NT2/D1 (cell line): Measurements from ENCODE around the gene EDA.

ENCODE experiments used
- DNase-seq: peaks from one replicate; pipeline ENCODE4 v3.0.0-alpha.2; 2011; ENCODE audit warnings: low read depth, low spot score
- H3K27me3 ChIP-seq: 2 replicates; pipeline ENCODE4 v1.6.0; 2011; ENCODE audit warnings: mild to moderate bottlenecking; ENCODE audit not compliant: insufficient read length, insufficient read depth
- H3K36me3 ChIP-seq: 2 replicates; pipeline ENCODE4 v1.6.1; 2011; ENCODE audit warnings: mild to moderate bottlenecking, low read length, mixed read lengths; ENCODE audit not compliant: insufficient read depth, insufficient read length
- H3K4me1 ChIP-seq: 2 replicates; pipeline ENCODE4 v1.5.1; 2011; ENCODE audit not compliant: insufficient read depth, insufficient read length
- H3K4me3 ChIP-seq: 2 replicates; pipeline ENCODE4 v1.5.1; 2011; ENCODE audit warnings: low read depth; ENCODE audit not compliant: insufficient read length
- H3K9ac ChIP-seq: 2 replicates; pipeline ENCODE4 v1.6.0; 2011; ENCODE audit warnings: low read depth; ENCODE audit not compliant: insufficient read length
- H3K9me3 ChIP-seq: 2 replicates; pipeline ENCODE4 v1.5.1; 2011; ENCODE audit warnings: mild to moderate bottlenecking, low read length; ENCODE audit not compliant: insufficient read depth
- SUZ12 ChIP-seq: IDR thresholded peaks from 2 replicates; pipeline ENCODE4 v1.6.1; 2011; ENCODE audit not compliant: insufficient read length, insufficient read depth; ENCODE audit errors: extremely low read depth
- YY1 ChIP-seq: IDR thresholded peaks from 2 replicates; pipeline ENCODE4 v1.6.1; 2011; ENCODE audit not compliant: insufficient read length, insufficient read depth
- ZNF274 ChIP-seq: IDR thresholded peaks from 2 replicates; pipeline ENCODE4 v1.6.1; 2011; ENCODE audit warnings: mild to moderate bottlenecking, low read depth, low read length

Gene EDA

GRCh38 chrX:70001708-70002341 is 385.9 kb downstream of the EDA start:
- Histone ChIP-seq H3K4me3 (no peak overlapping the region), H3K9ac (no peak overlapping the region), H3K36me3 (no peaks in the 10 kb centered on the region), H3K9me3 (peaks cover 8% of the 10 kb centered on the region; the same call in 1 of the 2 replicates), H3K4me1 (no peaks in the 10 kb centered on the region), H3K27me3 (no peaks in the 10 kb centered on the region)
- TF ChIP-seq YY1: no peak
- no peak for TF ChIP-seq SUZ12
- TF ChIP-seq ZNF274: no peak
- no peak for DNase-seq

GRCh38 chrX:70007946-70008345 is 392.0 kb downstream of the EDA start:
- TF ChIP-seq ZNF274 (no peak), SUZ12 (no peak), YY1 (no peak)
- Histone ChIP-seq H3K27me3 (no peaks in the 10 kb centered on the region), H3K4me1 (peaks cover under 1% of the 10 kb centered on the region), H3K9me3 (no peaks in the 10 kb centered on the region), H3K36me3 (no peaks in the 10 kb centered on the region), H3K4me3 (no peak overlapping the region), H3K9ac (no peak overlapping the region)
- DNase-seq: no peak

GRCh38 chrX:70009049-70009448 is 393.1 kb downstream of the EDA start:
- H3K4me1 ChIP-seq: peaks cover 6% of the 10 kb centered on the region
- no peak for TF ChIP-seq SUZ12
- no peak for TF ChIP-seq ZNF274
- H3K9me3 ChIP-seq: no peaks in the 10 kb centered on the region
- no peak overlapping the region for H3K4me3 ChIP-seq
- H3K27me3 ChIP-seq: no peaks in the 10 kb centered on the region
- H3K9ac ChIP-seq: no peak overlapping the region
- no peak for DNase-seq
- no peaks in the 10 kb centered on the region for H3K36me3 ChIP-seq

GRCh38 chrX:70009970-70010369 is 394.1 kb downstream of the EDA start:
- no peak for TF ChIP-seq YY1
- DNase-seq: no peak
- Histone ChIP-seq H3K9me3 (no peaks in the 10 kb centered on the region), H3K9ac (no peak overlapping the region), H3K4me3 (no peak overlapping the region), H3K4me1 (peaks cover 6% of the 10 kb centered on the region), H3K27me3 (no peaks in the 10 kb centered on the region), H3K36me3 (no peaks in the 10 kb centered on the region)

GRCh38 chrX:70012756-70013155 is 396.8 kb downstream of the EDA start:
- no peak overlapping the region for H3K4me3 ChIP-seq
- peak overlapping the region; percentile 8 for H3K9ac ChIP-seq
- H3K4me1 ChIP-seq: peaks cover 6% of the 10 kb centered on the region
- no peaks in the 10 kb centered on the region for H3K27me3 ChIP-seq
- no peaks in the 10 kb centered on the region for H3K9me3 ChIP-seq
- DNase-seq: no peak
- no peak for TF ChIP-seq YY1
- no peak for TF ChIP-seq ZNF274
- TF ChIP-seq SUZ12: no peak
- no peaks in the 10 kb centered on the region for H3K36me3 ChIP-seq

GRCh38 chrX:70013466-70014381 is 397.8 kb downstream of the EDA start:
- DNase-seq: no peak
- Histone ChIP-seq H3K4me3 (no peak overlapping the region), H3K27me3 (no peaks in the 10 kb centered on the region), H3K9ac (no peak overlapping the region), H3K9me3 (no peaks in the 10 kb centered on the region), H3K36me3 (no peaks in the 10 kb centered on the region), H3K4me1 (peaks cover 6% of the 10 kb centered on the region)
- TF ChIP-seq ZNF274 (no peak), YY1 (no peak), SUZ12 (no peak)

GRCh38 chrX:70016513-70016912 is 400.6 kb downstream of the EDA start:
- H3K4me1 ChIP-seq: peaks cover 6% of the 10 kb centered on the region
- no peak overlapping the region for H3K4me3 ChIP-seq
- no peaks in the 10 kb centered on the region for H3K9me3 ChIP-seq
- H3K36me3 ChIP-seq: no peaks in the 10 kb centered on the region
- no peak for DNase-seq
- TF ChIP-seq SUZ12 (no peak), ZNF274 (no peak), YY1 (no peak)
- H3K27me3 ChIP-seq: no peaks in the 10 kb centered on the region
- no peak overlapping the region for H3K9ac ChIP-seq
